H9 (cell line): ENCODE data around the gene GBP7. TPM values are rescaled to one million over a fixed set of nuclear protein-coding genes. Genes with fewer than 3 reads are reported as not detected.

Experiments
- DNase-seq: peaks from one replicate; pipeline ENCODE4 v3.0.0-alpha.2; 2017
- H2AFZ ChIP-seq: one replicate; pipeline ENCODE4 v1.6.1; 2013; ENCODE audit warnings: mild to moderate bottlenecking, low read length, control low read depth, moderate library complexity
- H2AK5ac ChIP-seq: 2 replicates; pipeline ENCODE4 v1.6.1; 2013; ENCODE audit warnings: low read length, control low read depth, mixed read lengths; ENCODE audit not compliant: insufficient read length
- H2BK120ac ChIP-seq: one replicate; pipeline ENCODE4 v1.6.1; 2013; ENCODE audit warnings: low read depth, mild to moderate bottlenecking, low read length, control low read depth, inconsistent platforms; ENCODE audit not compliant: poor library complexity, severe bottlenecking
- H2BK12ac ChIP-seq: 2 replicates; pipeline ENCODE4 v1.6.1; 2013; ENCODE audit warnings: low read length, control low read depth, mixed read lengths, low read depth; ENCODE audit not compliant: insufficient read length
- H2BK15ac ChIP-seq: 2 replicates; pipeline ENCODE4 v1.6.1; 2013; ENCODE audit warnings: low read depth, low read length, control low read depth
- H2BK20ac ChIP-seq: one replicate; pipeline ENCODE4 v1.6.1; 2013; ENCODE audit warnings: low read depth, mild to moderate bottlenecking, low read length, control low read depth, inconsistent platforms; ENCODE audit not compliant: poor library complexity, severe bottlenecking
- H2BK5ac ChIP-seq: 2 replicates; pipeline ENCODE4 v1.6.1; 2013; ENCODE audit warnings: low read length, control low read depth, mixed read lengths; ENCODE audit not compliant: insufficient read length
- H3K14ac ChIP-seq: 2 replicates; pipeline ENCODE4 v1.6.1; 2013; ENCODE audit warnings: low read length, control low read depth; ENCODE audit not compliant: insufficient read depth
- H3K18ac ChIP-seq: 2 replicates; pipeline ENCODE4 v1.6.1; 2013; ENCODE audit warnings: low read depth, mild to moderate bottlenecking, mixed read lengths, low read length, control low read depth; ENCODE audit not compliant: insufficient read length
- H3K23ac ChIP-seq: 2 replicates; pipeline ENCODE4 v1.6.1; 2013; ENCODE audit warnings: low read length, control low read depth, mixed read lengths, low read depth; ENCODE audit not compliant: insufficient read length
- H3K23me2 ChIP-seq: 2 replicates; pipeline ENCODE4 v1.6.1; 2013; ENCODE audit warnings: low read depth, mild to moderate bottlenecking, mixed read lengths, low read length, control low read depth; ENCODE audit not compliant: insufficient read length, poor library complexity, severe bottlenecking
- H3K27ac ChIP-seq: 2 replicates; pipeline ENCODE4 v1.5.1; 2013; ENCODE audit warnings: low read length, control low read depth, mixed read lengths, low read depth; ENCODE audit not compliant: insufficient read length
- H3K27me3 ChIP-seq: 2 replicates; pipeline ENCODE4 v1.6.1; 2013; ENCODE audit warnings: low read length, control low read depth, inconsistent platforms; ENCODE audit not compliant: insufficient read depth
- H3K4ac ChIP-seq: 2 replicates; pipeline ENCODE4 v1.6.1; 2013; ENCODE audit warnings: low read depth, mild to moderate bottlenecking, control low read depth, inconsistent platforms, low read length, moderate library complexity
- H3K4me1 ChIP-seq: 2 replicates; pipeline ENCODE4 v1.6.1; 2013; ENCODE audit warnings: low read length, control low read depth, inconsistent platforms; ENCODE audit not compliant: insufficient read depth
- H3K4me2 ChIP-seq: 2 replicates; pipeline ENCODE4 v1.6.1; 2013; ENCODE audit warnings: low read length, control low read depth, mixed read lengths; ENCODE audit not compliant: insufficient read length, insufficient read depth
- H3K56ac ChIP-seq: 2 replicates; pipeline ENCODE4 v1.6.1; 2013; ENCODE audit warnings: low read depth, mild to moderate bottlenecking, mixed read lengths, low read length, control low read depth; ENCODE audit not compliant: insufficient read length
- H3K79me1 ChIP-seq: 2 replicates; pipeline ENCODE4 v1.6.1; 2013; ENCODE audit warnings: low read depth, mild to moderate bottlenecking, moderate library complexity, low read length, control low read depth, inconsistent platforms; ENCODE audit not compliant: insufficient read depth, poor library complexity, severe bottlenecking
- H3K79me2 ChIP-seq: 2 replicates; pipeline ENCODE4 v1.6.1; 2013; ENCODE audit warnings: low read length, control low read depth, inconsistent platforms; ENCODE audit not compliant: insufficient read depth
- H3K9ac ChIP-seq: 2 replicates; pipeline ENCODE4 v1.6.1; 2013; ENCODE audit warnings: low read length, control low read depth, mixed read lengths; ENCODE audit not compliant: insufficient read length; ENCODE audit errors: extremely low read depth
- H3K9me3 ChIP-seq: one replicate; pipeline ENCODE4 v1.6.1; 2013; ENCODE audit warnings: low read depth, low read length, inconsistent platforms; ENCODE audit not compliant: control insufficient read depth
- H3T11ph ChIP-seq: one replicate; pipeline ENCODE4 v1.6.1; 2013; ENCODE audit warnings: mild to moderate bottlenecking, low read length, control low read depth, inconsistent platforms
- H4K20me1 ChIP-seq: one replicate; pipeline ENCODE4 v1.6.1; 2013; ENCODE audit not compliant: control insufficient read depth, insufficient read length, insufficient read depth
- H4K5ac ChIP-seq: 2 replicates; pipeline ENCODE4 v1.6.1; 2013; ENCODE audit warnings: low read depth, mild to moderate bottlenecking, mixed read lengths, low read length, control low read depth; ENCODE audit not compliant: insufficient read length
- H4K8ac ChIP-seq: replicated peaks from 2 replicates; pipeline ENCODE4 v1.6.1; 2013; ENCODE audit warnings: low read length, control low read depth, mixed read lengths, low read depth; ENCODE audit not compliant: insufficient read length
- H4K91ac ChIP-seq: 2 replicates; pipeline ENCODE4 v1.6.1; 2013; ENCODE audit warnings: low read depth, mild to moderate bottlenecking, moderate library complexity, mixed read lengths, low read length, control low read depth; ENCODE audit not compliant: insufficient read length
- H3K27ac Mint-ChIP-seq, 3 experiments: 2 replicates in 2 of 3; 3 replicates in 1 of 3; pipeline ENCODE4 v1.8.0; 2020 to 2021; ENCODE audit warnings: mixed read lengths in 3 of 3, mild to moderate bottlenecking in 1 of 3, moderate library complexity in 1 of 3
- H3K27me3 Mint-ChIP-seq: 2 replicates; pipeline ENCODE4 v1.8.0; 2021; ENCODE audit warnings: low read depth, mild to moderate bottlenecking, moderate library complexity, mixed read lengths
- H3K36me3 Mint-ChIP-seq, 3 experiments: 2 replicates in 2 of 3; 3 replicates in 1 of 3; pipeline ENCODE4 v1.8.0; 2020 to 2021; ENCODE audit warnings: low read depth in 3 of 3, mixed read lengths in 3 of 3; ENCODE audit not compliant: insufficient read depth in 1 of 3
- H3K4me1 Mint-ChIP-seq, 2 experiments: 2 replicates each; pipeline ENCODE4 v1.8.0; 2020; ENCODE audit warnings: mixed read lengths in 2 of 2
- H3K4me3 Mint-ChIP-seq, 2 experiments: 2 replicates in 1 of 2; 3 replicates in 1 of 2; pipeline ENCODE4 v1.8.0; 2020 to 2021; ENCODE audit warnings: mild to moderate bottlenecking in 2 of 2, mixed read lengths in 2 of 2, moderate library complexity in 1 of 2
- H3K9me3 Mint-ChIP-seq, 2 experiments: 2 replicates in 1 of 2; 3 replicates in 1 of 2; pipeline ENCODE4 v1.8.0; 2020; ENCODE audit warnings: mild to moderate bottlenecking in 2 of 2, mixed read lengths in 2 of 2, moderate library complexity in 1 of 2
- CTCF ChIP-seq: fragments of 200-600 bp; sonication (generic); conservative IDR thresholded peaks from 3 replicates; pipeline ENCODE4 v1.8.0; 2021; ENCODE audit warnings: antibody characterized with exemption, mild to moderate bottlenecking
- WGBS: extraction: QIAGEN DNeasy Blood & Tissue Kit; methylation state at CpG from one replicate; pipeline ENCODE4 v1.1.7; 2013; ENCODE audit warnings: missing lambda C conversion rate, low lambda C conversion rate, mixed read lengths; ENCODE audit not compliant: insufficient read length; ENCODE audit errors: extremely low coverage; 5-methylcytosine and 5-hydroxymethylcytosine counted together
- total RNA-seq: library from RNA; stranded (reverse); gene quantifications from 2 replicates; pipeline ENCODE4 v1.2.1, GENCODE V29; 2021

Gene GBP7
- total RNA-seq, 1 experiment from 2014 or later: not detected

GRCh38 chr1:89151047-89151446 lies 24.8 kb downstream of the GBP7 start:
- Histone ChIP-seq H4K8ac (no peak overlapping the region), H3K27me3 (no peaks in the 10 kb centered on the region), H3K23me2 (no peaks in the 10 kb centered on the region), H3K4me1 (no peaks in the 10 kb centered on the region), H3K9me3 (no peaks in the 10 kb centered on the region), H2BK15ac (no peak overlapping the region), H2AFZ (no peak overlapping the region), H3K56ac (no peak overlapping the region), H2BK12ac (no peak overlapping the region), H2BK5ac (no peak overlapping the region), H3K27ac (no peak overlapping the region), H3T11ph (no peak overlapping the region), H4K20me1 (no peaks in the 10 kb centered on the region), H2BK20ac (no peak overlapping the region), H3K4me2 (no peak overlapping the region), H3K23ac (no peak overlapping the region), H4K91ac (no peak overlapping the region), H3K79me2 (no peaks in the 10 kb centered on the region), H2BK120ac (no peak overlapping the region), H4K5ac (no peak overlapping the region), H3K9ac (no peak overlapping the region), H3K14ac (no peak overlapping the region), H3K18ac (no peak overlapping the region), H3K4ac (no peak overlapping the region), H2AK5ac (no peak overlapping the region), H3K79me1 (no peaks in the 10 kb centered on the region)
- Mint-ChIP-seq H3K4me1 (no peaks in the 10 kb centered on the region), H3K36me3 (no peaks in the 10 kb centered on the region), H3K4me3 (no peak overlapping the region), H3K27ac (no peak overlapping the region), H3K27me3 (no peaks in the 10 kb centered on the region; the same call in 1 of the 2 replicates), H3K9me3 (no peaks in the 10 kb centered on the region)
- no peak for DNase-seq
- no peak for TF ChIP-seq CTCF
- WGBS: no CpG with 5 or more reads among the region's 1 CpG
